ENCODE measurements around the gene CXCR6. TPM values are rescaled to one million over a fixed set of nuclear protein-coding genes. Genes with fewer than 3 reads are reported as not detected.

Gene CXCR6
- total RNA-seq, 1 experiment from 2014 or later, result not detected

GRCh38 chr3:45967724-45968123, 24.5 kb downstream of the CXCR6 start:
- no peaks in the 10 kb centered on the region for H3K23me2 ChIP-seq (ENCODE audit: insufficient read length, low read depth, low read length, poor library complexity, severe bottlenecking)

More at GRCh38 chr3:45967724-45968123, 24.5 kb downstream of the CXCR6 start:
- Histone ChIP-seq H2BK15ac (ENCODE audit: low read depth, low read length) (no peak overlapping the region), H2AK5ac (ENCODE audit: insufficient read length, low read length) (no peak overlapping the region), H4K20me1 (ENCODE audit: control insufficient read depth, insufficient read depth, insufficient read length) (no peaks in the 10 kb centered on the region), H3K14ac (ENCODE audit: insufficient read depth, low read length) (no peak overlapping the region), H3K56ac (ENCODE audit: insufficient read length, low read depth, low read length) (no peak overlapping the region), H4K91ac (ENCODE audit: insufficient read length, low read depth, low read length) (no peak overlapping the region), H2AFZ (ENCODE audit: low read length) (no peak overlapping the region), H3K18ac (ENCODE audit: insufficient read length, low read depth, low read length) (no peak overlapping the region), H3K23ac (ENCODE audit: insufficient read length, low read depth, low read length) (no peak overlapping the region), H2BK20ac (ENCODE audit: low read depth, low read length, poor library complexity, severe bottlenecking) (no peak overlapping the region), H3K79me1 (ENCODE audit: insufficient read depth, low read depth, low read length, poor library complexity, severe bottlenecking) (no peaks in the 10 kb centered on the region), H3K4me1 (ENCODE audit: insufficient read depth, low read length) (no peaks in the 10 kb centered on the region), H3K9me3 (ENCODE audit: control insufficient read depth, low read depth, low read length) (no peaks in the 10 kb centered on the region), H2BK5ac (ENCODE audit: insufficient read length, low read length) (no peak overlapping the region), H3K27ac (ENCODE audit: insufficient read length, low read depth, low read length) (no peak overlapping the region), H3K4ac (ENCODE audit: low read depth, low read length) (no peak overlapping the region), H4K5ac (ENCODE audit: insufficient read length, low read depth, low read length) (no peak overlapping the region), H4K8ac (replicated peaks; ENCODE audit: insufficient read length, low read depth, low read length) (no peak overlapping the region), H2BK120ac (ENCODE audit: low read depth, low read length, poor library complexity, severe bottlenecking) (no peak overlapping the region), H3K79me2 (ENCODE audit: insufficient read depth, low read length) (no peaks in the 10 kb centered on the region), H3K9ac (ENCODE audit: extremely low read depth, insufficient read length, low read length) (no peak overlapping the region), H3K4me2 (ENCODE audit: insufficient read depth, insufficient read length, low read length) (no peak overlapping the region), H3T11ph (ENCODE audit: low read length) (no peak overlapping the region), H2BK12ac (ENCODE audit: insufficient read length, low read depth, low read length) (no peak overlapping the region), H3K27me3 (ENCODE audit: insufficient read depth, low read length) (no peaks in the 10 kb centered on the region)
- peaks cover 15 to 80% (median 77%) of the 10 kb centered on the region in 3 experiments; a peak in 6 of 7 replicates for H3K36me3 Mint-ChIP-seq (ENCODE audit: insufficient read depth in 1 of 3, low read depth in 3 of 3)
- DNase-seq, result no peak
- no peak for TF ChIP-seq CTCF (conservative IDR thresholded peaks at IDR 0.05)
- peaks cover 1% of the 10 kb centered on the region; the same call in 1 of the 2 replicates for H3K27me3 Mint-ChIP-seq (ENCODE audit: low read depth)
- no CpG with 5 or more reads among the region's 8 CpGs for WGBS (ENCODE audit: extremely low coverage, insufficient read length, low lambda C conversion rate)
- H3K9me3 Mint-ChIP-seq, result no peaks in the 10 kb centered on the region
- no peaks in the 10 kb centered on the region for H3K4me1 Mint-ChIP-seq
- no peak overlapping the region for H3K4me3 Mint-ChIP-seq
- H3K27ac Mint-ChIP-seq, result peak overlapping the region in 2 of 3 experiments; percentile 22 to 57; a peak in 3 of 7 replicates

All from H9 (cell line).